GM21717 (cell line): ENCODE measurements around the gene RGS7.
"Not testable (repeated sequence)": the region's sequence is repeated elsewhere in the genome, so short reads cannot be mapped to it uniquely, and the experiment has no call there.

Experiments
- ATAC-seq: cut with Tn5 transposase; IDR thresholded peaks from one replicate; pipeline ENCODE4 v1.9.1; 2021; ENCODE audit warnings: mild to moderate bottlenecking, moderate library complexity; ENCODE audit not compliant: unreplicated experiment

The RGS7 gene

DNA sequence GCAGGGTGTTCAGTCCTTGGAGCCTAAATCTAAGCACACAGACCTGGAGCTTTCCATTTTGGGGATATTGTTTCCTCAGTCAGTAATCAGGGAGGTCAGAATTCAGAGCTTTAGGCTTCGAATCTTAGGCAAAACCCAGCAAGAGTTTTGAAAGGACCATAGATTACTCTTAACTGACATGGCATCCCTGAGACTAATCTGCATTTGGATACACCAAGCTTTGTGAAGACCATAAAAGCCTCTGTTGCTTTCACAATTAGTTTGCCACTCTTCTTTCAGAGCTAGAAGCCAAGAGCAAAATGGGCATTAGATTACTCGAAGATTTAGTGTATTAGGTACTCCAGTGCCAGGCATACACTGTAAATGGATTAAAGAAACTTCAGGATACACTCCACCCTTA is 613.3 kb downstream of the RGS7 start:
- no peak for ATAC-seq

DNA sequence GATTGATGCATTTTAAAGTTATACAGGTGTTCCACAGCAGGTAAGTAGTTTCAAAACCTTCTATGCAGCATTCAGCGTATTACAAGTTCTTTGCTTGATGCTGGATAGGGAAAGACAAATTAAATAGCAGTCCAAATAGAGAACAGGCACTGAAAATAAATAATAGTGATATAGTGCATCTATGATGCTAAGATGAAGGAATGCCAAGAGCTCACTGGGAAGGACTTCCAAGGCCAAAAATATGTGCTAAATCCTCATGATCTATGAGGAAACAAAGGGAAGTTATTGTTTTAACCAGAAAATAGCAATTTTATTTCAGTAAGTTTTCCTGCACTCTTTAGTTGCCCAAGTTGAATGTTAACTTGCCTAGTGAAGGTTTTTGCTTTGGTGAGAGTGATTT is 617.3 kb downstream of the RGS7 start:
- no peak for ATAC-seq

- ATAC-seq = no peak
These were observed 617.9 kb downstream of the RGS7 start for GRCh38 chr1:240739139-240739538.

DNA sequence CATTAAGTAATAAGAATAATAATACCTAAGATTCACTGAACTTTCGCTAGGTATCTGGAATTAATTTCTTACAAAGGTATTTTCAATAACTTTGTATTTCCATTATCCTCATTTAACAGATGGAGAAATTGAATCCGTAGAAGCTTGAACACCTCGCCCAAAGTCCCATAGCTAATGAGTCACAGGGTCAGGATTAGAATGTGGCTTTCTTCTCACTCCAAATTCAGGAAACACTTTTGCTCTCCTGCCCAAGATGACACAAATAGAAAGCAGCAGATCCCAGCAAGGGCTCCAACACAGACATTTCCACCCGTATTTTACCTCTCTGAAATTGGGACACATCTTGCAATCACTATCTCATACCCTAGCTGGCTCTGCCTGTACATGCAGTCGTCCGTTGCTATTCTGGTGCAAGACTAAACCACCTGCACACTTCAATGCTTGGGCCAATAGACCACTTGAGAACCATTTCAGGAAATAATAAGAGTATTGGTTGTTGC is 619.2 kb downstream of the RGS7 start:
- no peak for ATAC-seq

GRCh38 chr1:240737298-240737697 is 619.7 kb downstream of the RGS7 start:
- ATAC-seq = no peak

- not testable (repeated sequence) for ATAC-seq
These were observed 622.3 kb downstream of the RGS7 start for GRCh38 chr1:240734705-240735104.

DNA sequence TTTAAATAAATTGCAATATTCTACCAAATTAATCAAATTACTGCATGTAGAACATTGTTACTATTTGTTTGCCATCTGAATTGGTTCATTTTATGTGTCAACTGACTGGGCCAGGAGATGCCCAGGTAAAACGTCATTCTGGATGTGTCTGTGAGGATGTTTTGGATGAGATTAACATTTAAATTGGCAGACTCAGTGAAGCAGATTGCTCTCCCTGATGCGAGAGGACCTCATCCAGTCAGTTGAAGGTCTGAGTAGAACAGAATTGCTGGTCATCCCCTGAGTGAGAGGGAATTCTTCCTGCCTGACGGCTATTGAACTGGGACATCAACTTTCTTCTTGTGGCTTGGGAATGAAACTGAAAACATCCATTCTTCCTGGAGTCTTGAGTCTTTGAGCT is 623.0 kb downstream of the RGS7 start:
- ATAC-seq = no peak

DNA sequence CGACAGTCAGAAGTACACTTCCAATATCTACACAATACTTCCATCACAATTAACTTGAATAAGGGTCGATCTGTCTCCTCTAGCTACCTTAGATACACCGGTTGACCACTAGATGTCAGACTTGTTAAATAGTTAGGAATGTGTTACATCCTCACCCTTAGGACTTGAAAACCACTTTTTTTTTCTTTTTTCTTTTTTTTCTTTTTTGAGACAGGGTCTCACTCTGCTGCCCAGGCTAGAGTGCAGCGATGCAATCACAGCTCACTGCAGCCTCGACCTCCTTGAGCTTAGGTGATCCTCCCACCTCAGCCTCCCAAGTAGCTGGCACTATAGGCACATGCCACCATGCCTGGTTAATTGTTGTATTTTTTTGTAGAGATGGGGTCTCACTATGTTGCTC is 624.6 kb downstream of the RGS7 start:
- ATAC-seq = peak; percentile 83
